Endodermal cell (in vitro differentiated cells): ENCODE measurements around the gene GALNT2. TPM values are rescaled to one million over a fixed set of nuclear protein-coding genes. Genes with fewer than 3 reads are reported as not detected.

ENCODE experiments used
- DNase-seq: peaks from one replicate; pipeline ENCODE4 v3.0.0-alpha.2; 2017
- H3K27ac ChIP-seq: 2 replicates; pipeline ENCODE4 v1.5.1; 2013; ENCODE audit warnings: mild to moderate bottlenecking, low read depth, low read length, moderate library complexity
- H3K27me3 ChIP-seq: 2 replicates; pipeline ENCODE4 v1.6.1; 2013; ENCODE audit warnings: mild to moderate bottlenecking, low read length, moderate library complexity; ENCODE audit not compliant: insufficient read depth, control insufficient read depth, poor library complexity, severe bottlenecking
- H3K36me3 ChIP-seq: 2 replicates; pipeline ENCODE4 v1.7.0; 2013; ENCODE audit warnings: mild to moderate bottlenecking, low read length, moderate library complexity; ENCODE audit not compliant: control insufficient read depth, insufficient read depth
- H3K4me1 ChIP-seq: one replicate; pipeline ENCODE4 v1.7.0; 2013; ENCODE audit warnings: low read length; ENCODE audit not compliant: control insufficient read depth, insufficient read depth
- H3K4me3 ChIP-seq: 2 replicates; pipeline ENCODE4 v1.5.1; 2013; ENCODE audit warnings: mild to moderate bottlenecking, low read length, moderate library complexity
- H3K9ac ChIP-seq: 2 replicates; pipeline ENCODE4 v1.6.1; 2013; ENCODE audit warnings: mild to moderate bottlenecking, low read length, moderate library complexity; ENCODE audit not compliant: poor library complexity, severe bottlenecking; ENCODE audit errors: extremely low read depth
- H3K9me3 ChIP-seq: 2 replicates; pipeline ENCODE4 v1.6.1; 2013; ENCODE audit warnings: mild to moderate bottlenecking, low read length, moderate library complexity; ENCODE audit not compliant: control insufficient read depth
- H3K27ac Mint-ChIP-seq: 2 replicates; pipeline ENCODE4 v1.8.0; 2020; ENCODE audit warnings: mixed read lengths
- H3K27me3 Mint-ChIP-seq: 2 replicates; pipeline ENCODE4 v1.8.0; 2021; ENCODE audit warnings: mild to moderate bottlenecking, mixed read lengths; ENCODE audit not compliant: insufficient read depth
- H3K36me3 Mint-ChIP-seq: 2 replicates; pipeline ENCODE4 v1.8.0; 2020; ENCODE audit warnings: low read depth, mixed read lengths
- H3K4me1 Mint-ChIP-seq: 2 replicates; pipeline ENCODE4 v1.8.0; 2020; ENCODE audit warnings: mixed read lengths
- H3K4me3 Mint-ChIP-seq: 2 replicates; pipeline ENCODE4 v1.8.0; 2020; ENCODE audit warnings: mild to moderate bottlenecking, moderate library complexity, mixed read lengths
- H3K9me3 Mint-ChIP-seq: 2 replicates; pipeline ENCODE4 v1.8.0; 2020; ENCODE audit warnings: mild to moderate bottlenecking, mixed read lengths
- CTCF ChIP-seq: fragments of 200-600 bp; sonication (generic); conservative IDR thresholded peaks from 2 replicates; pipeline ENCODE4 v1.5.0; 2021; ENCODE audit warnings: antibody characterized with exemption, mild to moderate bottlenecking
- WGBS, 2 experiments: methylation state at CpG; one replicate each; pipeline versions ENCODE4 v1.1.5 to v1.1.7; 2013; ENCODE audit warnings: missing lambda C conversion rate in 2 of 2, mixed read lengths in 1 of 2; ENCODE audit not compliant: insufficient coverage in 1 of 2, insufficient read length in 1 of 2; 5-methylcytosine and 5-hydroxymethylcytosine counted together
- total RNA-seq, 2 donors: library from RNA; stranded (reverse); fragmentation: NEBNext Ultra II Directional in 1 of 2; extraction: Animal tissue kit (Norgen Biotek cat#: 25700) in 1 of 2; gene quantifications; 2 replicates in 1 of 2; 3 replicates in 1 of 2; pipeline ENCODE4 v1.2.1, GENCODE V29; 2021

The GALNT2 gene
- total RNA-seq, 2 donors from 2014 or later = 41.6 to 63.5 TPM

DNA sequence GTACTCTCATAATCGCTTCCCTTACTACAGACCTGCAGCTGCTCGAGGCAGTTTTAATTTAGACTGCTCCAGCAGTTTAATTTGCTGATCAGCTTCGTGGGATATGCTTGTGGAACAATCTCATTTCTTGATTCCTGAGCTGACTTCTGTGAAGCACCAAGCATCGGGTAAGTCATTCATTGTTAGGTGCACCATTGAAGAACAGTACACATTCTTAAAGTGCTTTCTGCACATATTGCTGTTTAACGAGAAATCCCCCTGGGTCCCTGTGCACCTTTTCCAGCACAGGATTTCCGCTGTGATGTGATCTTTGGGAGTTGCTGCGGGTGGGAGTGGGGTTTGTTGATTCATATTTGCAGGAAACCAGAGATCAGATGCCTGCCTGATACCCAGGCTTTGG lies 9.1 kb downstream of the GALNT2 start:
- H3K4me1 Mint-ChIP-seq = peaks cover 2% of the 10 kb centered on the region
- H3K4me3 Mint-ChIP-seq = no peak overlapping the region
- no peaks in the 10 kb centered on the region for H3K9me3 Mint-ChIP-seq
- H3K27me3 Mint-ChIP-seq = no peaks in the 10 kb centered on the region
- no peak for DNase-seq
- Histone ChIP-seq H3K9ac (no peak overlapping the region), H3K27me3 (no peaks in the 10 kb centered on the region), H3K4me3 (no peak overlapping the region), H3K36me3 (no peaks in the 10 kb centered on the region), H3K9me3 (no peaks in the 10 kb centered on the region), H3K27ac (no peak overlapping the region), H3K4me1 (no peaks in the 10 kb centered on the region)
- no peak for TF ChIP-seq CTCF
- no peak overlapping the region for H3K27ac Mint-ChIP-seq
- WGBS, 2 experiments = 95% methylated on average over 7 of the region's 7 CpGs
- H3K36me3 Mint-ChIP-seq = no peaks in the 10 kb centered on the region

GRCh38 chr1:230077011-230077410 lies 10.0 kb downstream of the GALNT2 start:
- 87 to 96% methylated on average over 3 of the region's 3 CpGs for WGBS, 2 experiments
- no peak overlapping the region for H3K9ac ChIP-seq
- Mint-ChIP-seq H3K27ac (peak overlapping the region; percentile 26), H3K36me3 (peaks cover 3% of the 10 kb centered on the region), H3K4me1 (peaks cover 2% of the 10 kb centered on the region), H3K4me3 (no peak overlapping the region), H3K9me3 (no peaks in the 10 kb centered on the region), H3K27me3 (no peaks in the 10 kb centered on the region)
- no peaks in the 10 kb centered on the region for H3K4me1 ChIP-seq
- H3K36me3 ChIP-seq = no peaks in the 10 kb centered on the region
- no peak overlapping the region for H3K27ac ChIP-seq
- no peaks in the 10 kb centered on the region for H3K27me3 ChIP-seq
- TF ChIP-seq CTCF = no peak
- DNase-seq = no peak
- H3K4me3 ChIP-seq = no peak overlapping the region
- H3K9me3 ChIP-seq = no peaks in the 10 kb centered on the region

GRCh38 chr1:230077436-230078213 lies 10.6 kb downstream of the GALNT2 start:
- H3K27ac Mint-ChIP-seq = no peak overlapping the region
- 90 to 94% methylated on average over 7 to 12 of the region's 12 CpGs for WGBS, 2 experiments

More at GRCh38 chr1:230077436-230078213, 10.6 kb downstream of the GALNT2 start:
- Mint-ChIP-seq H3K36me3 (peaks cover 3% of the 10 kb centered on the region), H3K27me3 (no peaks in the 10 kb centered on the region), H3K4me1 (peaks cover under 1% of the 10 kb centered on the region), H3K9me3 (peaks cover 2% of the 10 kb centered on the region), H3K4me3 (no peak overlapping the region)
- Histone ChIP-seq H3K27me3 (no peaks in the 10 kb centered on the region), H3K4me3 (no peak overlapping the region), H3K9ac (no peak overlapping the region), H3K9me3 (peaks cover under 1% of the 10 kb centered on the region), H3K4me1 (no peaks in the 10 kb centered on the region), H3K27ac (no peak overlapping the region), H3K36me3 (no peaks in the 10 kb centered on the region)
- no peak for TF ChIP-seq CTCF
- peak; percentile 35 for DNase-seq
